ENCODE results near the gene VEZT.

The VEZT gene

DNA sequence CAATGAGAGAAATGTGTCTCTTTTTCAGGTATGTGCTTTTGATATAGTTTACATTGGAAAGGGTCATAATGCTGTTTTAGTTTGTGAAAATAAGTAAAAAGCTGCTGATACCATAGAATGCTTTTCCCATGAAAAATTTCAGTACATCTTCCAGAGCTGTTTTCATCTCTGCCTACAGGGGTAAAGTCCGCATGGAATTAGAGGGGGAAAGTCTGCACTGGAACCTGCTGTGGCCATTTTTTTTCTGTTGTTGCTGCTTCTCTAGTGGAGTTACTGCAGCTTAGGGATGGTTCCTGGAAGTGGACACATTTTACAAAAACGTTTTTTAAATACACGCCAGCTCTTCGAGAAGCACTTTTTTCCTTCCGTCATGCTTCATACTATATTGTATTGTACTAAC is 81.3 kb downstream of the VEZT start:
- H3K9ac ChIP-seq (ENCODE audit: low read depth, low read length, poor library complexity, severe bottlenecking) = no peak overlapping the region
- H3K9me3 ChIP-seq (ENCODE audit: insufficient read depth, low read depth, low read length) = no peaks in the 10 kb centered on the region
- H3K27me3 ChIP-seq (ENCODE audit: insufficient read depth, low read length, poor library complexity, severe bottlenecking) = no peaks in the 10 kb centered on the region
- H3K4me2 ChIP-seq (ENCODE audit: low read depth, low read length, poor library complexity, severe bottlenecking) = no peak overlapping the region
- TF ChIP-seq, protein P1, sequence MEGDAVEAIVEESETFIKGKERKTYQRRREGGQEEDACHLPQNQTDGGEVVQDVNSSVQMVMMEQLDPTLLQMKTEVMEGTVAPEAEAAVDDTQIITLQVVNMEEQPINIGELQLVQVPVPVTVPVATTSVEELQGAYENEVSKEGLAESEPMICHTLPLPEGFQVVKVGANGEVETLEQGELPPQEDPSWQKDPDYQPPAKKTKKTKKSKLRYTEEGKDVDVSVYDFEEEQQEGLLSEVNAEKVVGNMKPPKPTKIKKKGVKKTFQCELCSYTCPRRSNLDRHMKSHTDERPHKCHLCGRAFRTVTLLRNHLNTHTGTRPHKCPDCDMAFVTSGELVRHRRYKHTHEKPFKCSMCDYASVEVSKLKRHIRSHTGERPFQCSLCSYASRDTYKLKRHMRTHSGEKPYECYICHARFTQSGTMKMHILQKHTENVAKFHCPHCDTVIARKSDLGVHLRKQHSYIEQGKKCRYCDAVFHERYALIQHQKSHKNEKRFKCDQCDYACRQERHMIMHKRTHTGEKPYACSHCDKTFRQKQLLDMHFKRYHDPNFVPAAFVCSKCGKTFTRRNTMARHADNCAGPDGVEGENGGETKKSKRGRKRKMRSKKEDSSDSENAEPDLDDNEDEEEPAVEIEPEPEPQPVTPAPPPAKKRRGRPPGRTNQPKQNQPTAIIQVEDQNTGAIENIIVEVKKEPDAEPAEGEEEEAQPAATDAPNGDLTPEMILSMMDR (conservative IDR thresholded peaks at IDR 0.05; ENCODE audit: low read length) = no peak
- TF ChIP-seq EZH2phosphoT487 (IDR thresholded peaks at IDR 0.05; ENCODE audit: borderline replicate concordance) = no peak
- H4K20me1 ChIP-seq (ENCODE audit: insufficient read depth, low read length, poor library complexity, severe bottlenecking) = no peaks in the 10 kb centered on the region
- H3K9me2 ChIP-seq (replicated peaks; ENCODE audit: low read depth, low read length) = no peaks in the 10 kb centered on the region
- no peak overlapping the region for H3K4me3 ChIP-seq (ENCODE audit: low read length, poor library complexity, severe bottlenecking)
- no peaks in the 10 kb centered on the region for H3K4me1 ChIP-seq (ENCODE audit: insufficient read depth, low read length, poor library complexity, severe bottlenecking)
- H3F3A ChIP-seq (ENCODE audit: low read depth) = no peaks in the 10 kb centered on the region
- H3K36me3 ChIP-seq (ENCODE audit: insufficient read depth, low read length) = peaks cover 73% of the 10 kb centered on the region
- H3K79me2 ChIP-seq (ENCODE audit: insufficient read depth, low read length) = no peaks in the 10 kb centered on the region
- H2AFZ ChIP-seq (ENCODE audit: low read length) = no peak overlapping the region

- H3K9me2 ChIP-seq (replicated peaks; ENCODE audit: low read depth, low read length) = no peaks in the 10 kb centered on the region
- no peaks in the 10 kb centered on the region for H3K4me1 ChIP-seq (ENCODE audit: insufficient read depth, low read length, poor library complexity, severe bottlenecking)
- no peaks in the 10 kb centered on the region for H3K9me3 ChIP-seq (ENCODE audit: insufficient read depth, low read depth, low read length)
- no peak overlapping the region for H3K9ac ChIP-seq (ENCODE audit: low read depth, low read length, poor library complexity, severe bottlenecking)
- H3K27me3 ChIP-seq (ENCODE audit: insufficient read depth, low read length, poor library complexity, severe bottlenecking) = no peaks in the 10 kb centered on the region
- no peak overlapping the region for H3K4me3 ChIP-seq (ENCODE audit: low read length, poor library complexity, severe bottlenecking)
- peaks cover 64% of the 10 kb centered on the region for H3K36me3 ChIP-seq (ENCODE audit: insufficient read depth, low read length)
- TF ChIP-seq, protein P1 (conservative IDR thresholded peaks at IDR 0.05; ENCODE audit: low read length) = no peak
- no peak for TF ChIP-seq EZH2phosphoT487 (IDR thresholded peaks at IDR 0.05; ENCODE audit: borderline replicate concordance)
- no peak overlapping the region for H3K4me2 ChIP-seq (ENCODE audit: low read depth, low read length, poor library complexity, severe bottlenecking)
- no peaks in the 10 kb centered on the region for H3F3A ChIP-seq (ENCODE audit: low read depth)
- H2AFZ ChIP-seq (ENCODE audit: low read length) = no peak overlapping the region
- H4K20me1 ChIP-seq (ENCODE audit: insufficient read depth, low read length, poor library complexity, severe bottlenecking) = no peaks in the 10 kb centered on the region
- no peaks in the 10 kb centered on the region for H3K79me2 ChIP-seq (ENCODE audit: insufficient read depth, low read length)
Measured at GRCh38 chr12:95300286-95300685, 82.7 kb downstream of the VEZT start.

DNA sequence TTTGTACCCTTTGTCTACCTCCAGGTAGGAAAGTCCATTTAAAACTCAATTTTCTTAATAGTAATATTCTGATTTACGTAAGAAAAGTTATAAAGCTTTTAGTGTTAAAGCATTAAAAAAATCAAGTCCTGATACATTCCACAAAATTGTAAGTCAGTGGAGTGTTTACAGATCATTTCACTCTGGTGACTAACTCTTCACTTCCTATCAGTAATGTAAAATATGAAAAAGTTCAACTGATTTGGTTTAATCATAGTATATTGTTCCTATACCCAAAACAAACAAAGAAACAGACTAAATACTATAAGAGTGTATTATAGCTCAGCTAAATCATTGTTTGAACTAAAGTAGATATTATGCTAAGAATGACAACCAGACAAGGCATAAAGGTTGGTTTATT is 85.9 kb downstream of the VEZT start:
- H3K9me3 ChIP-seq (ENCODE audit: insufficient read depth, low read depth, low read length) = no peaks in the 10 kb centered on the region
- H3K79me2 ChIP-seq (ENCODE audit: insufficient read depth, low read length) = no peaks in the 10 kb centered on the region
- H3K4me1 ChIP-seq (ENCODE audit: insufficient read depth, low read length, poor library complexity, severe bottlenecking) = no peaks in the 10 kb centered on the region
- H3K4me2 ChIP-seq (ENCODE audit: low read depth, low read length, poor library complexity, severe bottlenecking) = no peak overlapping the region
- H4K20me1 ChIP-seq (ENCODE audit: insufficient read depth, low read length, poor library complexity, severe bottlenecking) = no peaks in the 10 kb centered on the region
- no peak overlapping the region for H3K9ac ChIP-seq (ENCODE audit: low read depth, low read length, poor library complexity, severe bottlenecking)
- no peaks in the 10 kb centered on the region for H3K9me2 ChIP-seq (replicated peaks; ENCODE audit: low read depth, low read length)
- TF ChIP-seq, protein P1 (conservative IDR thresholded peaks at IDR 0.05; ENCODE audit: low read length) = no peak
- no peak for TF ChIP-seq EZH2phosphoT487 (IDR thresholded peaks at IDR 0.05; ENCODE audit: borderline replicate concordance)
- H3F3A ChIP-seq (ENCODE audit: low read depth) = no peaks in the 10 kb centered on the region
- peaks cover 40% of the 10 kb centered on the region for H3K36me3 ChIP-seq (ENCODE audit: insufficient read depth, low read length)
- H2AFZ ChIP-seq (ENCODE audit: low read length) = no peak overlapping the region
- H3K4me3 ChIP-seq (ENCODE audit: low read length, poor library complexity, severe bottlenecking) = no peak overlapping the region
- H3K27me3 ChIP-seq (ENCODE audit: insufficient read depth, low read length, poor library complexity, severe bottlenecking) = no peaks in the 10 kb centered on the region
